ENCODE measurements around the gene NOP14.
"Not testable (repeated sequence)": the region's sequence is repeated elsewhere in the genome, so short reads cannot be mapped to it uniquely, and the experiment has no call there.

The NOP14 gene

GRCh38 chr4:2930135-2930757 lies 33.0 kb downstream of the NOP14 start:
- DNase-seq, result no peak

- DNase-seq, result no peak
Observed at GRCh38 chr4:2929469-2929868, 33.7 kb downstream of the NOP14 start.

GRCh38 chr4:2928242-2929176 lies 34.7 kb downstream of the NOP14 start:
- no peak for DNase-seq

- no peak for DNase-seq
Observed at GRCh38 chr4:2927696-2928075, 35.5 kb downstream of the NOP14 start.

GRCh38 chr4:2927016-2927695 lies 36.0 kb downstream of the NOP14 start:
- no peak for DNase-seq

- no peak for DNase-seq
Observed at GRCh38 chr4:2925931-2926860, 37.0 kb downstream of the NOP14 start.

GRCh38 chr4:2925496-2925895 lies 37.7 kb downstream of the NOP14 start:
- no peak for DNase-seq

- no peak for DNase-seq
Observed at GRCh38 chr4:2924765-2925301, 38.4 kb downstream of the NOP14 start.

GRCh38 chr4:2924286-2924685 lies 38.9 kb downstream of the NOP14 start:
- no peak for DNase-seq

- DNase-seq, result no peak
Observed at GRCh38 chr4:2923668-2924173, 39.5 kb downstream of the NOP14 start.

GRCh38 chr4:2923141-2923551 lies 40.1 kb downstream of the NOP14 start:
- no peak for DNase-seq

GRCh38 chr4:2922453-2923101 lies 40.6 kb downstream of the NOP14 start:
- DNase-seq, result not testable (repeated sequence)

GRCh38 chr4:2918714-2919113 lies 44.5 kb downstream of the NOP14 start:
- DNase-seq, result not testable (repeated sequence)

- not testable (repeated sequence) for DNase-seq
Observed at GRCh38 chr4:2918300-2918699, 44.9 kb downstream of the NOP14 start.

- DNase-seq, result not testable (repeated sequence)
Observed at GRCh38 chr4:2916696-2917095, 46.5 kb downstream of the NOP14 start.

- DNase-seq, result no peak
Observed at GRCh38 chr4:2915789-2916188, 47.4 kb downstream of the NOP14 start.

- DNase-seq, result no peak
Observed at GRCh38 chr4:2914256-2915126, 48.7 kb downstream of the NOP14 start.

GRCh38 chr4:2913168-2913567 lies 50.0 kb downstream of the NOP14 start:
- no peak for DNase-seq

GRCh38 chr4:2911868-2912267 lies 51.3 kb downstream of the NOP14 start:
- no peak for DNase-seq

- no peak for DNase-seq
Observed at GRCh38 chr4:2910409-2910808, 52.8 kb downstream of the NOP14 start.
